Brain pericyte (primary cell): ENCODE measurements around the gene ZMYND10.

ENCODE experiments used
- DNase-seq: peaks from one replicate; pipeline ENCODE4 v3.0.0-alpha.2; 2012; ENCODE audit warnings: low read depth, low spot score

ZMYND10 gene

GRCh38 chr3:50345586-50346234, at the start of gene ZMYND10:
TSS of gene ZMYND10 (minus strand) at chr3:50345732. CDS start at chr3:50345579, 153 bp downstream.
- DNase-seq = no peak

GRCh38 chr3:50393061-50393460, 47.5 kb upstream of the ZMYND10 start:
- DNase-seq = no peak

- no peak for DNase-seq
Measured at GRCh38 chr3:50392101-50392715, 46.7 kb upstream of the ZMYND10 start.

DNA sequence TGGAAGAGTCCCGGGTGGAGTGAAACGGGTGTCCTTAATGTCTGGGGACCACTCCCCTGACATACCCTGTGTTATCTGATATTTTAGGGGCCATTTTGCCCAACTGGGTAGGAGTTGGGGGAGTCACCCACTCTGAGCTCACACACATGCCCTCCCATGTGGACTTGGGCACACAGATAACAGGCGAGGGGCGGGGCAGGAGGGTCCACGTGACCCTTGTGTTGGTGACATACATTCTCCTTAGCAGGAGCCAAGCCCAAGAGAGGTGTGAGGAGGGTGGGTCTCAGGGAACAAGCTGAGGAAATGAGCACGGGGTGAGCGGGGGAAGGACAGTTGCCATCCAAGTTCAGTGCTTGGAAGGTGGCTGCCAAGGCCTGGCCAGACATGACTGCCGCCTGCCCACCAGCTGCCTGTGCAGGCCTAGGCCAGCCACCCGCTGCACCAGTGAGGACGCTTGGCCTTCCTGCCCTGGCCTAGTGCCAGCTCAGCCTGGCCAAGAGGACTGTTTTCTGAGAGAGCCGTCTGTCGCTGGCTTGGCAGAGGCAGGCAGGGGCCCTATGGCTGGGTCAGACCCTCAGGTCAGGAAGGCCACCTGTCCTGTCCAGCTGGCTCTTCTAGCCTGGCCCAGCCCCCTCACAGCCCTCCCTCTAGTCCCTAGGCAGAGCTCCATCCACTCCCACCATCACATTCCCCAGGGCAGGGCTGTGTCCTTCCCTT, 45.1 kb upstream of the ZMYND10 start:
- no peak for DNase-seq

GRCh38 chr3:50389414-50389767, 43.9 kb upstream of the ZMYND10 start:
- DNase-seq = no peak

GRCh38 chr3:50388720-50389413, 43.3 kb upstream of the ZMYND10 start:
- DNase-seq = no peak

GRCh38 chr3:50388016-50388719, 42.6 kb upstream of the ZMYND10 start:
- DNase-seq = no peak

DNA sequence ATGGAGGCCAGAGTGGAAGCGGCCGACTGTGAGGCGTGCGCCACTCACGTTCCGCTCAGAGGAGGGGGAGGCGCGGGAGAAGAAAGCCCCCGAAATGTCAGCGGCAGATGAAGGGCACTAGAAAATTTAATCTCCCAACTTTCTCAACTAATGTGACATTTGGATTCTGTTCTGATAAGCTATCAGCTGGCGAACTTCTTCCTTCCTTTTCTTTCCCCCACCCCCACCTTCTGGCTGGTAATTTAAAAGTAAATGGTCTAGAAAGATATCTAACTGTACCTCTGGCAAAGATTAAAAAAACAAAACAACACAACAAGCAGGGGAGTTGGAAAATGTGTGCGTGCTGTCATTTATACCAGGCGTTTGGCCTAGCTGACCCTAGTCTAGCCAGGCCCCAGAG, 40.2 kb upstream of the ZMYND10 start:
- no peak for DNase-seq

- no peak for DNase-seq
Measured at GRCh38 chr3:50383750-50384149, 38.2 kb upstream of the ZMYND10 start.

- DNase-seq = no peak
Measured at GRCh38 chr3:50382722-50383121, 37.2 kb upstream of the ZMYND10 start.

DNA sequence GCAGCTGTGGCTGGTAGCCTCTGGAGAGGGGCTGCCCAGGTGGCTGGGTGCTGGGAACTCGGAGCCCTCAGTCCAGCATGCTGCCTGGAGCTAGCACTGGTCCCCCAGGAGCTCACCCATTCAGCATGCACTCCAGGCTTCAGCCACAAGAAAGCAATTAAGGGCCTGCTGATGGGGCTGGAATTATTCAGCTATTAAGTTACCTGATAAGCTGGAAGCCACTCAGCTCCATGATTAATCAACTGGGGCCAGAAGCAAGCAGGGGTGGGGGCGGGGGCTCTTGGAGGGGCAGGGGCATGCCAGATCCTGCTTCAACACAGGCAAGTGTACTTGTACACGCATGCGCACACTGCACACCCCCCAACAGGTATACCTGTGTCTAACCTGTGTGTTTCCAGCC, 35.9 kb upstream of the ZMYND10 start:
- no peak for DNase-seq

DNA sequence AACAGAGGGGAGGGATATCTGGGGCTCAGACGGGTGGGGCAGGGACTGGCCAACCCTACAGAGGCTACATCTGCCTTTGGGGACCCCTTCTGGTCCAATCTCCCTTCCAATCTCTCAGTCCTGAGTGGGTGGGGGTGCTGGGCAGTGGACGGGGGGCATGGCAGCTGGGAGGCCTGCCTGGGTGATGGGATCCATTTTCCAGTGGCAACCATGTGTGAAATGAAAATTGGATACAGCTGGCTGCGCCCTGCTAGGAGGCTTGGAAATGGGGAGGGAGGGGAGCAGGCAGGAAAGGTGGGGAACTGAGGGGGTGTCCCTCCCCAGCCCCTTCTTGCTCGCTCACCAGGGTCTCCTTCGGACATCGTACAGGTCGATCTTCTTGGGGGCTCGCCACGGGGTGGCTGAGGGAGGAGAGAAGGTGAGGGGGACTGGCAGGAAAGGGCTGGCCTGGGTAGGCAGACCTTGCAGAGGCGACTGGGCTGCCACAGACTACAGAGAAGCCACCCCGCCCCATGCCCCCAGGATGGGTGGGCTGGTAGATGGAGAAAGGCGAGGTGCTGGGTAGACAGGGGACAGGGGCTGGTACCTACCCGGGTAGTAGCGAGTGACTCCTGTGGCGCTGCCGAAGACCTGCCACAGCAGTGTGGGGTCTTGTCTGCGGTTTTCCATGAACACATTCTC, 35.0 kb upstream of the ZMYND10 start:
- no peak for DNase-seq

DNA sequence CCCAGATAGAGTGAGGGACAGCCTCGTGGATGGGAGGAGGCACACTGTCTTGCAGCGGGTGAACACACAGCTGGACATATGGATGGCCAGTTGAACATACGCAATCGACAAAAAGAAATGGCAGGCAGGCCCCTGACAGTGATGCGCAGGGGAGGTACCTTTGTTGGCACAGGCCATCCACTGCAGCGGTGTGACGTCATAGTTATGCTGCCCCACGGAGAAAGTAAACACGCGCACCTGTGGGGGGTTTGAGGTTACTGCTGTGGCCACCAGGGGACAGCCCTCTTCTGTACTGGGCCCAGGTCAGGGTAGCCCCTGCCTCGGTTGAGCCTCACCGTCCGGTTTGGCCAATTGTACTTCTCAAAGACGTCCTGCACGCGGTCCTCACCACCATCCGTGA, 33.2 kb upstream of the ZMYND10 start:
- no peak for DNase-seq

DNA sequence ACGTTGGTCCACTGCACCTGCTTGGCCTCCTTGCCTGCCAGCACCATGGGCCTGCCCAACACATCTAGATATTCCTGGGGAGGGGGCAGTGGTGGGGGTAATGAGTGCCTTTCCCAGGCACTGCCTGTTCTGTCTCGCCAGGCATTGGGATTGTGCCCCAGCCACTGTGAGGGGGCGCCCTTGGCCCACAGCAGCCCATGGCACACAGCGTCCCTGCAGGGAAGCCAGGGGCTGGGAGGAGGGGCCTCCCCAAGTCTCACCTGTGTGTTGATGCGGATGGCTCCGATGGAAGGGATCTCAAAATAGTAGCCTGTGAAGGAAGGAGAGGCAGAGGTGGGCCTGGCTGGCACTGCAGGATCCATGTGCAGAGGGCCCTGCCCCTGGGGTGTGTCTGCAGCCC, 32.5 kb upstream of the ZMYND10 start:
- no peak for DNase-seq

DNA sequence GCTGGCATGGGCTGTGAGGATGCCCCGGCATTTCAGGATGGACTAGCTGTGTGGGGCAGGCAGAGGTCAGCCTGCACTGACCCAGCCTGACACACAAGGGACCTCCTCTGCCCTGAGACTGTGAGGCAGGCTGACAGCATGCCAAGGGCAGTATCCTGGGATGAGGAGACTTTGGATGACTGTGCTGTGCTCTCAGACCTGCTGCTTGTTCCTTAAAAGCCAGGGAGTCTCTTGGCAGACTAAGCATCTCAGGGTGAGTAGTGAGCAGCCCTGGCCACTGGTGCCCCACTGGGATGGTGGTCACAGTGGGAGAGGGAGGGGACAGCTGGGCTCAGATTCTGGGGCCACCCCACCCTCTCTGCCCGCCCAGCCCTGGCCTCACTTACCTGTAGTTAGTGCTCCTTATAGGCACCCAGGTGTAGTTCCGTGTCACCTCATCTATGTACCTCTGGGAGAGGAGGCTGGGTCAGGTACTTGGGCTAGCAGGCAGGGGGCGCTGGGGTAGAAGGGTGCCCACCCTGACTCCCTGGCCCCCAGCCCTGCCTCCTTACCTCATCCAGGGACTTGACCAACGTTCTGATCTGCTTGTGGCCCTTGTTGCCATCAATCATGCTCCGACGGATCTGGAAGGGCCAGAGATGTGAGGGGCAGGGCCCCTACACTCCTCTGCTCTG, 29.9 kb upstream of the ZMYND10 start:
- DNase-seq = no peak

DNA sequence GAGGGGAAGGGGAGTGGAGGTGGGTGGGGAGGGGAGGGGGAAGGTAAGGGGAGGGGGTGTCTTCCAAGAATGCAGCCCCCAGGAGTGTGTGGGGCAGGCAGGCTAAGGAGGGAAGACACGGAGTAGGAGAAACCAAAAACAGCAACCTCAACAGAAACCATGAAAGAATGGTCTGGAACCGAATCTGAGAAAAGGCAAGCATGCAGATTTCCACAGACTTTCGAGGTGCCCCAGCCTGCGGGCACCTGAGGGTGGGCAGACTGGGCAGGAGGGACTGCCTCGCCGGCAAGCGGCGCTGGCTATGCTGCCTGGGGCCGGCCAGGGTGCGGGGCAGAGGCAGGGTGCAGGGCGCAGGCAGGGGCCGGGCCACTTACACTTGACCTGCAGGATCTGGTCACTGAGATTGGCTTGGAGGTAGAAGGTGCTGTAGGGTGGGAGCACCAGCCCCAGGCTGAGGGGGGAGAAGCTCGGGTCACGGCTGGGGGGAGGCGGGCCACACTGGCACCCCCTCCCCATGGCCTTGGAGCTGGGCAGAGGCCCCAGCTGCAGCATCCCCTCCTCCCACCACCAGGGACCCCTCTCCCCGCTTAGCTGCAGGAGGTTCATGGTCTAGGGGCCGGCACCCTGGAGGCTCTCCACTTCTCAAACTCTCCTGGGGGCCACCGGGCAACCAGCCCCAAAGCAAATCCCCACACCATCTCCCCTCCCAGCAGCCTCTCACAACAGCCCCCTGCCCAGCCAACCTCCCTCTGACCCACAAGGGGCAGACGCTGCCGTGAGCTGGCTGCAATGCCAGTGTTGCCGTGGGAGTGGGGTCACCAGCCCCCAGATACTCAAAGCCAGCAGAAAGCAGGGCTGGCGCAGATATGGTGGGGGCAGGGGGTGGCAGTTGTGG, 29.1 kb upstream of the ZMYND10 start:
- DNase-seq = no peak

DNA sequence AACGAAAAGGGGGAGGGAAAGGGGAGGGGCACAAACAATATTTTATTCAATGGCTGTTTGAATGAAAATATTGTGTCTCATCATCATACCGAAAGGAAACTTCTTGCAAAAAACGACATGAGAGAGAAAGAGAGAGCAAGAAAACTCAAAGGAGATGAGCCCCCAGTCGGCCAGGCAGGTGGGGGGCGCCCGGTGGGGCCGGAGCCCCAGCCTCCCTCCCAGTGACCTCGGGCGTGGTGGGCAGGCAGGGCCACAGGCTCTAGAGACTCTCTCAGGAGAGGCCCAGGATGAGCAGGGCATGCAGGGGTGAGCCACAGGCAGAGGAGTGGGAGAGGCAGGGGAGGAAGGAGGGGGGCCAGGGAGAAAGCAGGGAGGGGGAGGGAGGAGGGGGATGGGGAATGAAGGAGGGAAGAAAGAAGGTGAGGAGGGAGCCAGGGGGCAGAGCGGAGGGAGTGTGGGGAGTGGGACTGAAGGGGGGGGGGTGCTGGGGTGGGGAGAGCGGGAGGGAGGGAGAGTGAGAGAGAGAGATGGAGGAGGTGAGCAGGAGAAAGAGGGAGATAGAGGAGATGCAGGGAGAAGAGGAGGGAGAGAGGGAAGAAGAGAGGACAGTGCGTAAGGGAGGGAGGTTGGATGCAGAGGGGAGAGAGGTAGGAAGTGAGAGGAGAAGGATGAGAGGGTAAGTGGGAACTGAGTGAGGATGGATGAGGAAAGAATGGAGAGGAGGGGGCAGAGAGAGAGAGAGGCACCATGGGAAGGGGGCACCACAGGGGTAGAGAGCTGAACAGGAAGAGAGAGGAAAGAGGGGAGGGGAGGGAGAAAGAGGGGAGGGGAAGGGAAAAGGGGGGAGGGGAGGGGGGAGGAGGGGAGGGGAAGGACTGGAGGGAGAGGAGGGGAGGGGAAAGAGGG, 27.9 kb upstream of the ZMYND10 start:
- DNase-seq = no peak

- no peak for DNase-seq
Measured at GRCh38 chr3:50372349-50372748, 26.8 kb upstream of the ZMYND10 start.
